IPS-18a (cell line): ENCODE data around the gene MAP3K9.

Source experiments
- H3K27ac ChIP-seq: one replicate; pipeline ENCODE4 v1.5.1; 2013; ENCODE audit warnings: low read length
- H3K27me3 ChIP-seq: one replicate; pipeline ENCODE4 v1.6.1; 2013; ENCODE audit warnings: mild to moderate bottlenecking, low read length; ENCODE audit not compliant: control insufficient read depth, insufficient read depth
- H3K36me3 ChIP-seq: one replicate; pipeline ENCODE4 v1.6.1; 2013; ENCODE audit warnings: low read depth, low read length; ENCODE audit not compliant: control insufficient read depth
- H3K4me1 ChIP-seq: one replicate; pipeline ENCODE4 v1.6.1; 2013; ENCODE audit warnings: low read depth, low read length; ENCODE audit not compliant: control insufficient read depth
- H3K4me3 ChIP-seq: one replicate; pipeline ENCODE4 v1.5.1; 2013; ENCODE audit warnings: low read length
- H3K9ac ChIP-seq: one replicate; pipeline ENCODE4 v1.6.1; 2013; ENCODE audit warnings: mild to moderate bottlenecking, low read length, moderate library complexity
- H3K9me3 ChIP-seq: one replicate; pipeline ENCODE4 v1.6.1; 2013; ENCODE audit warnings: low read depth, low read length; ENCODE audit not compliant: control insufficient read depth

Gene MAP3K9

DNA sequence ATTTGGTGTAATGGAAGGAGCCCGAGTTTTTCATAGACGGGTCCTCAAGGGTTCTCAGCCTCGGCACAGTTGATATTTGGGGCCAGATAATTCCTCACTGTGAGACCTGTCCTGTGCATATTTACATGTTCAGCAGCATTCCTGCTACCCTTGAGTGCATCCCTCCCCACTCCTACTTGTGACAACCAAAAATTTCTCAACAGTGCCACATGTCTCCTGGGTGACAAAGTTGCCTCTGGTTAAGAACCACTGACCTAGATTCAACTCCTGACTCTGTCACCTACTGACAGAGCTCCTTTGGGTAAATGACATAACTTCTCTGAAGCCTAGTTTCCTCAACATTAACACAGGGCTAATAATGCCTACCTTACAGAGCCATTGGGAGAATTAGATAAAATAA is 107.2 kb downstream of the MAP3K9 start:
- H3K9ac ChIP-seq, result no peak overlapping the region
- H3K9me3 ChIP-seq, result no peaks in the 10 kb centered on the region
- peaks cover 13% of the 10 kb centered on the region for H3K4me1 ChIP-seq
- no peaks in the 10 kb centered on the region for H3K27me3 ChIP-seq
- no peaks in the 10 kb centered on the region for H3K36me3 ChIP-seq
- no peak overlapping the region for H3K4me3 ChIP-seq
- no peak overlapping the region for H3K27ac ChIP-seq

DNA sequence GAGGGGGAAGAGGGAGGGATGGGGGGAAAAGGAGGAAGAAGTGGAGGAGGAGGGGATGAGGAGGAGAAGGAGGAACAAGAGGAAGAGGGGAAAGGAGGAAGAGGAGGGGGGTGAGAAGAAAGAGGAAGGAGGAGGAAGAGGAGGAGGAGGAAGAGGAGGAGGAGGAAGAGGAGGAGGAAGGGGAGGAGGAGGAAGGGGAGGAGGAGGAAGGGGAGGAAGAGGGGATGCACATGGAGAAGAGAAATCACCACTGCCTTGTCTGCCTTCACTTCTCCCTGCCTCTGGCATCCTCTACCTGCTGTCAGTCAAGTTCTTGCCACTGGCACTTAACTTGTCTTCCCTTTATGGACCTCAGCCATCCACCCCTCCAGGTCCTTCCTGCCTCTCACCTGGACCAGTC is 107.7 kb downstream of the MAP3K9 start:
- H3K4me3 ChIP-seq, result no peak overlapping the region
- H3K9ac ChIP-seq, result no peak overlapping the region

DNA sequence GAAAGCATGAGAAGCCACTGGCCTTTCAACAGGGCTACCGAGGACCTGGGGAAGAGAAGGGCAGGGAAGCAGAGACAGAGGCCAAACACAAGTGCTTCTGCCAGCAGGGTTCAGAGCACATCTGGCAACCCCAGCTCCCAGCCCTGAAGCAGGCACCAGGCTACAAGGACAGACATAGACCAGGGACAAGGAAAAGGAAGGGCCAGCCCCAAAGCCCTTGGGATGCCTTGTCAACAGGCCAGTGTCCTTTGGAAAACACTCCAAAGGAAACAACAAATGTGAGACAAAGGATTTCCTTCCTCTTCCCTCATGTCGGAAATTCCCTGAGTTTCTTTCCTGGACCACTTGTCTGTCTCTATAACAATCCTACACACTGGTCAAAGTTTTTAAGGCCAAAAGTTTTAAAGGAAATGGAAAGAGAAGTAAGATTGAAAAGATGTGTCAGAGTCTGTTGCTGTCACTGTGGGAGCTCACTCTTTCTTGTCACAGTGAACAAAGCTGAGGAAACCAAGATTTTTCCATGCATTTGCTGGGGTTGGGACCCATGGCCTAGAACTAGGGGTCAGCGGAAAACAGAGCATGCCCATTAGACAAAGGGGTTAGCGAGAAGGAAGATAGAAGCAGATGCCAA is 108.2 kb downstream of the MAP3K9 start:
- H3K36me3 ChIP-seq, result no peaks in the 10 kb centered on the region
- no peak overlapping the region for H3K27ac ChIP-seq
- no peaks in the 10 kb centered on the region for H3K9me3 ChIP-seq
- H3K9ac ChIP-seq, result no peak overlapping the region
- H3K4me3 ChIP-seq, result no peak overlapping the region
- peaks cover 4% of the 10 kb centered on the region for H3K4me1 ChIP-seq
- no peaks in the 10 kb centered on the region for H3K27me3 ChIP-seq

More for the DNA sequence above, 107.7 kb downstream of the MAP3K9 start:
- Histone ChIP-seq H3K27ac (no peak overlapping the region), H3K4me1 (peaks cover 10% of the 10 kb centered on the region), H3K9me3 (no peaks in the 10 kb centered on the region), H3K36me3 (no peaks in the 10 kb centered on the region), H3K27me3 (no peaks in the 10 kb centered on the region)

DNA sequence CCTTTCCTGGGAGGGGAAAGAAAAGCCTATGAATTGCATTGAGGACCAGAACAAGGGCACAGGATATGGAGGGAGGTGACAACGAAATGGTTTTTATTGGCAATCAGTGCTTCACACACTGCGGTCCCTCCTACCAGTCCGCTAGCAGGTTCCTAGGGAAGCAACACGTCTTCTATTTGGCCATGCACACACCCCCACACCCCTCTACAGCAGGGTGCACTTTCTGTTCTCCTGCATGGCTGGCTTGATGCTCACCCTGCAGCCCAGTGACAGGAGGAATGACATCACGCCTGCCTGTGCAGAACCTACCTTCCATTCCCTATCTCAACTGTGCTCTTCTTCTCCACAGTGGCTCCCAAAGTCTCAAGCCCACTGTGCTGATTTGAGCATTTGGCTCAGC is 109.7 kb downstream of the MAP3K9 start:
- Histone ChIP-seq H3K9me3 (no peaks in the 10 kb centered on the region), H3K4me3 (no peak overlapping the region), H3K9ac (no peak overlapping the region), H3K4me1 (no peaks in the 10 kb centered on the region), H3K27me3 (no peaks in the 10 kb centered on the region), H3K36me3 (no peaks in the 10 kb centered on the region), H3K27ac (no peak overlapping the region)

DNA sequence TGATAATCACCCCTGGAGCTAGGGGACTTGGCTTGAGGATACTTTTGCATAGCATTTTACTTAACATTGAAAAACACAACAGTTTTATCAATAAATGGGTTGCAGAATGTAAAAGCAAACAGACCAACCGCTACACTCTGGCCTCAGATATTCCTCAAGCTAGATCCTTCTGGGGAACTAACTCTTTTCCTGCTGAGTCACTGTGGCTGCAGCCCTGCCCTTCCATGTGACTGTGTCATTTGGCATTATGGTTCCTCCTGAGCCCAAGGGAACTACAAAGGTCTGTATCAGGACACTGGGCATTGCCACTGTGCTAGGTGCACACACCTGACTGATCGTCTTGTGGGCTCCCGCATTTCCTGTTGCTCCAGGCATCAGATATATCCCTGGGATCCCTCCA is 111.0 kb downstream of the MAP3K9 start:
- H3K27ac ChIP-seq, result no peak overlapping the region
- H3K4me1 ChIP-seq, result no peaks in the 10 kb centered on the region
- no peak overlapping the region for H3K9ac ChIP-seq
- no peaks in the 10 kb centered on the region for H3K27me3 ChIP-seq
- no peaks in the 10 kb centered on the region for H3K36me3 ChIP-seq
- H3K9me3 ChIP-seq, result no peaks in the 10 kb centered on the region
- H3K4me3 ChIP-seq, result no peak overlapping the region

DNA sequence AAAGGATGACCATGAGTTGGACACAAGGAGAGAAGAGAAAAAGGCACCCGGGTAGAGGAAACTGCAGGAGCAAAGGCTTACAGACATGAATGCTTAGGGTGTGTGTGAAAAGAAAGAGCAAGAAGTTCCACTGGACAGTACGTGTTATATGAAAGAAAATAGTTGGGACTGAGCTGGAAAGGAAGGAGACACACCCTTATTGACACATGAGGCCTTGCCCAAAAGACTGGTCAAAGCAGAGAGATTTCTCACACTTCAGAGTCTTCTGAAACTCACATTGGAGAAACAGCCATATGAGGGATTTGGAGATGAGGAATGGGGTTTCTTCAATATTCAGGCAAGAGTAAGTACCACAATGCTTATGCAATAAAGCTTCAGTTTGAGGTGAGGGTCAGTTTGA is 111.6 kb downstream of the MAP3K9 start:
- H3K27me3 ChIP-seq, result no peaks in the 10 kb centered on the region

DNA sequence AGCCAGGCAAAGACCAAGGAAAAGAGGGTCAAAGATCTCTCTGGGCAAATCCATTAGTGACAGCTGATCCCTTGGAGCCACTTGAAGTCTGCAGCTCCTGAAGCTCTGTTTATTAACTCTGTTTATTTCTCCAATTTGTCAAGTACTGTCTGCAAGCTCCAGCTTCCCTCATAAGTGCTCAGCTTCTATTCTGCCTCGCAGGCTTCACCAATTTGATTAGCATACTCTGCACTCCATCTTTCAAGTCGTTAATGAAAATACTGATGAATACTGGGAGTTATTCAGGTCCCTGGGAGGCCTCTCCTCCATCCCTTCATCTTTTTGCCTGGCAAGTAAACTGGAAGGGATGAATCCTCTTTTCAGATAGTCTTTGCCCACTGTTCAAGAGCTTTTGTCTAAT is 113.3 kb downstream of the MAP3K9 start:
- Histone ChIP-seq H3K27ac (no peak overlapping the region), H3K9ac (no peak overlapping the region), H3K36me3 (no peaks in the 10 kb centered on the region), H3K27me3 (no peaks in the 10 kb centered on the region), H3K4me3 (no peak overlapping the region), H3K9me3 (no peaks in the 10 kb centered on the region), H3K4me1 (no peaks in the 10 kb centered on the region)

More for the DNA sequence above, 111.6 kb downstream of the MAP3K9 start:
- Histone ChIP-seq H3K4me3 (no peak overlapping the region), H3K27ac (no peak overlapping the region), H3K4me1 (no peaks in the 10 kb centered on the region), H3K36me3 (no peaks in the 10 kb centered on the region), H3K9ac (no peak overlapping the region), H3K9me3 (no peaks in the 10 kb centered on the region)

DNA sequence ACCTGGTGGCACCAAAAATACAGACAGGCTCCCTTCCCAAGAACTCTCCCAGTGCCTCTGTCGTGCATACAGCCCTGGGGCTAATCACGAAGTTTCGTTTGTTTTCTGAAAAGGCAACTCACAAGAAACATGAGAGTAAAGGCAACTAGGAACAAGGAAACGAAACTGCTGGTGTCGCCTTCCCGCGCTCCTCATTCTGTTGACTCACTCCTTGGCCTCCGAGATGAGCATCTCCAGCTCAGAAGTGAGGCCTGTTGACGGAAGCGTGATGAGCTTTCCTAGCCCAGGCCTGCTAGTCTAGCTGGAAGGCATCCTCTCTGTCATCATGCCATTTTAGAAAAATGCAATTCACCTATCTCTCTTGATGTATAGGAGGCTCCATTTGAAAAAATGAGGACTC is 117.1 kb downstream of the MAP3K9 start:
- Histone ChIP-seq H3K4me1 (peaks cover 3% of the 10 kb centered on the region), H3K27me3 (no peaks in the 10 kb centered on the region), H3K36me3 (no peaks in the 10 kb centered on the region), H3K27ac (no peak overlapping the region), H3K4me3 (no peak overlapping the region), H3K9ac (no peak overlapping the region), H3K9me3 (no peaks in the 10 kb centered on the region)

DNA sequence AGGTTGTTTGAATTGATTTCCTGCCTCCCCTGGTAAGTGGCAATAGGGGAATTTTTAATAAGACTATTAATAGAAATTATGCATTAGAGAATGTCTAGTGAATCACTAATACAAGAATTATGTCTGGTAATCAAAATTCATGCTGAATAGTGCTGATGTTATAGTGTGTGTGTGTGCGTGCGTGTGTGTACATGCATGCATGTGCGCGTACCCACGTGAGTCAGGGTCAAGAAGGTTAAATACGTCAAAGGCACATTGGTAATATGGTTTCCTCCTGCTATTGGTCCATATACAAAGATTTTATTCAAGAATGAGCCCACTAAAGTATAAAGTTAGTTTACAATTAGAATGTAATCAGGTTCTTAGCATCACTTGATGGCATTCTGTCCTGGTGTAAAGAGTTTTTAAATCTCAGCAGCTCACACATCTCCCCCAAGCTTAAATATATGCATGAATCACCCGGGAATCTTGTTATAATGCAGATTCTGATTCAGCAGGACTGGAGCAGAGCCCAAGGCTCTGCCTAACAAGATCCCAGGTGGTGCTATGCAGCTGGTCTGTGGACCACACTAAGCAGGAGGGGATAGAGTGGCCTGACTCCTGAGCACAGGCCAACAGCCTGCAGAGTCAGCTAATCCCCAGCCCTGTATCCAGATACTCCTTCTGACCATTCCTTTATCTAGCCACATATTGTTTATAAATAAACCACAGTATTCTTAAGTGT is 123.7 kb downstream of the MAP3K9 start:
- Histone ChIP-seq H3K4me3 (no peak overlapping the region), H3K4me1 (peaks cover 29% of the 10 kb centered on the region), H3K9me3 (no peaks in the 10 kb centered on the region), H3K27ac (no peak overlapping the region), H3K36me3 (no peaks in the 10 kb centered on the region), H3K9ac (no peak overlapping the region), H3K27me3 (no peaks in the 10 kb centered on the region)

DNA sequence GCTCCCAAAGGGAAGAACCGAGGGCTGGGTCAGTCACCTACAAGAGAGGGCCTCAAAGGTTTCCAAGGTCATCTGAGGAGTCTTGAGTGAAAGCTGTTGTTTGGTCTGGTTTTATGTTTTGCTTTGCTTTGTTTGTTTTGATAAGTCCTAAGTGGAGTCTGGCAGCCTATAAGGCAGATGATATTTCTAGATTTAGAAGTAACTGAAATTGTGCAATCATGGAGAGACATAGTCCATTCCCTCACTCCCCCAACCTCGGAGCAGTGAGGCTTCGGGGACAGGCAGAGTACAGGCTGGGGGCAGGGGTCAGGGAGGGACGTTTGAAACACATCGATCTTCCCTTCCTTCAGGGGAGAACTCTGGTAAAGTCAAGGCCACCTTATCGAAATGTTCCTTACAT is 125.3 kb downstream of the MAP3K9 start:
- peaks cover 29% of the 10 kb centered on the region for H3K4me1 ChIP-seq
- H3K4me3 ChIP-seq, result no peak overlapping the region
- H3K27me3 ChIP-seq, result no peaks in the 10 kb centered on the region
- H3K36me3 ChIP-seq, result no peaks in the 10 kb centered on the region
- no peaks in the 10 kb centered on the region for H3K9me3 ChIP-seq
- no peak overlapping the region for H3K9ac ChIP-seq
- H3K27ac ChIP-seq, result no peak overlapping the region

DNA sequence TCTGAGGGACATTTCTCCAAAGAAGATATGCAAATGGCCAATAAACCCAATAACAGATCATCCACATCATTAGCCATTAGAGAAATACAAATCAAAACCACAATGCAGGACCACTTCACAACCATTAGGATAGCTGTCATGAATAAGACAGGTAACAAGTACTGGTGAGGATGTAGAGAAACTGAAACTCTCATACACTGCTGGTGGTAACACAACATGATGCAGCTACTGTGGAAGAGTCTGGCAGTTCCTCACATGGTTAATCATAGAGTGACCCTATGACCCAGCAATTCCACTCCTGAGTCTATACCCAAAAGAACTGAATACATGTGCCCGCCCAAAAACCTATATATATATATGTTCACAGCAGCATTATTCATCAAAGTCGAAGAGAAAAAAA is 128.6 kb downstream of the MAP3K9 start:
- H3K9me3 ChIP-seq, result no peaks in the 10 kb centered on the region
- no peak overlapping the region for H3K27ac ChIP-seq
- H3K4me1 ChIP-seq, result peaks cover 12% of the 10 kb centered on the region
- H3K4me3 ChIP-seq, result no peak overlapping the region
- no peak overlapping the region for H3K9ac ChIP-seq
- H3K27me3 ChIP-seq, result no peaks in the 10 kb centered on the region
- no peaks in the 10 kb centered on the region for H3K36me3 ChIP-seq

DNA sequence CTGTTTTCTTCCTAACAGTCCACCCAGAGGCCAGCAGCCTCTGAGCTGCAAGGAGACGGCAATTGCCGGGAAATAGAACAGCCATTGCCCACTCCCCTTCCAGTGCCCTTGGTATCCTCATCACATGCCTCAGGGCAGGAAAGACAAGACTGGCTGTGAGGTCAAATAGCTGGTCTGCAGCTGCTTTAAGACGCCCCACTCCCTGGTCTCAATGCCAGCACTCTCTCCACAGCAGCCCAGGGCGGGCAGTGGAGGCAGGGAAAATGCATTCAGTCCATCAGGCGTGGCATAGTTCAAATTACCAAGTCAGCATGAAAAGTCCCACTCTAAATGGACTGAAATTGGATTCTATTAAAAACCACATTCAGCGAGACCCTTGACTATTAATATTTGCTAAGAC is 132.0 kb downstream of the MAP3K9 start:
- Histone ChIP-seq H3K9me3 (no peaks in the 10 kb centered on the region), H3K36me3 (peaks cover 11% of the 10 kb centered on the region), H3K4me1 (no peaks in the 10 kb centered on the region), H3K4me3 (no peak overlapping the region), H3K27ac (no peak overlapping the region), H3K9ac (no peak overlapping the region), H3K27me3 (no peaks in the 10 kb centered on the region)
